ENCODE data around the gene SCYGR6.

Gene SCYGR6

GRCh38 chr2:227701556-227701955 is 23.0 kb downstream of the SCYGR6 start:
- Histone ChIP-seq H3K36me3 (ENCODE audit: insufficient read depth) (no peaks in the 10 kb centered on the region), H2AFZ (ENCODE audit: low read depth) (no peak overlapping the region), H3K27me3 (ENCODE audit: insufficient read depth, low read depth) (no peaks in the 10 kb centered on the region), H3K4me3 (IDR thresholded peaks at IDR 0.05; ENCODE audit: insufficient read depth, low read depth, low read length) (no peak overlapping the region), H3K9ac (no peak overlapping the region), H4K20me1 (ENCODE audit: insufficient read depth) (no peaks in the 10 kb centered on the region), H3K4me2 (no peak overlapping the region), H3K27ac (no peak overlapping the region), H3K4me1 (ENCODE audit: low read depth, poor library complexity, severe bottlenecking) (no peaks in the 10 kb centered on the region), H3K79me2 (ENCODE audit: insufficient read depth, low read depth) (no peaks in the 10 kb centered on the region)
- no peak for TF ChIP-seq CTCF (conservative IDR thresholded peaks at IDR 0.05; ENCODE audit: low read depth, low read length)

GRCh38 chr2:227696990-227697679 is 27.4 kb downstream of the SCYGR6 start:
- no peaks in the 10 kb centered on the region for H3K27me3 ChIP-seq (ENCODE audit: insufficient read depth, low read depth)
- TF ChIP-seq CTCF (conservative IDR thresholded peaks at IDR 0.05; ENCODE audit: low read depth, low read length): no peak
- no peaks in the 10 kb centered on the region for H3K36me3 ChIP-seq (ENCODE audit: insufficient read depth)
- no peak overlapping the region for H3K27ac ChIP-seq
- no peak overlapping the region for H3K9ac ChIP-seq
- H4K20me1 ChIP-seq (ENCODE audit: insufficient read depth): no peaks in the 10 kb centered on the region
- no peak overlapping the region for H2AFZ ChIP-seq (ENCODE audit: low read depth)
- no peaks in the 10 kb centered on the region for H3K4me1 ChIP-seq (ENCODE audit: low read depth, poor library complexity, severe bottlenecking)
- no peaks in the 10 kb centered on the region for H3K79me2 ChIP-seq (ENCODE audit: insufficient read depth, low read depth)
- H3K4me3 ChIP-seq (IDR thresholded peaks at IDR 0.05; ENCODE audit: insufficient read depth, low read depth, low read length): no peak overlapping the region
- no peak overlapping the region for H3K4me2 ChIP-seq

- Histone ChIP-seq H3K36me3 (ENCODE audit: insufficient read depth) (no peaks in the 10 kb centered on the region), H3K4me1 (ENCODE audit: low read depth, poor library complexity, severe bottlenecking) (no peaks in the 10 kb centered on the region), H3K4me3 (IDR thresholded peaks at IDR 0.05; ENCODE audit: insufficient read depth, low read depth, low read length) (no peak overlapping the region), H3K27ac (no peak overlapping the region), H3K79me2 (ENCODE audit: insufficient read depth, low read depth) (no peaks in the 10 kb centered on the region), H4K20me1 (ENCODE audit: insufficient read depth) (no peaks in the 10 kb centered on the region), H3K4me2 (no peak overlapping the region), H2AFZ (ENCODE audit: low read depth) (no peak overlapping the region), H3K9ac (no peak overlapping the region), H3K27me3 (ENCODE audit: insufficient read depth, low read depth) (no peaks in the 10 kb centered on the region)
- TF ChIP-seq CTCF (conservative IDR thresholded peaks at IDR 0.05; ENCODE audit: low read depth, low read length): no peak
Observed at GRCh38 chr2:227687189-227687588, 37.4 kb downstream of the SCYGR6 start.

GRCh38 chr2:227684258-227684657 is 40.3 kb downstream of the SCYGR6 start:
- TF ChIP-seq CTCF (conservative IDR thresholded peaks at IDR 0.05; ENCODE audit: low read depth, low read length): no peak
- Histone ChIP-seq H3K4me2 (no peak overlapping the region), H2AFZ (ENCODE audit: low read depth) (no peak overlapping the region), H3K36me3 (ENCODE audit: insufficient read depth) (no peaks in the 10 kb centered on the region), H3K9ac (no peak overlapping the region), H3K27me3 (ENCODE audit: insufficient read depth, low read depth) (no peaks in the 10 kb centered on the region), H3K4me3 (IDR thresholded peaks at IDR 0.05; ENCODE audit: insufficient read depth, low read depth, low read length) (no peak overlapping the region), H4K20me1 (ENCODE audit: insufficient read depth) (no peaks in the 10 kb centered on the region), H3K27ac (no peak overlapping the region), H3K79me2 (ENCODE audit: insufficient read depth, low read depth) (no peaks in the 10 kb centered on the region), H3K4me1 (ENCODE audit: low read depth, poor library complexity, severe bottlenecking) (no peaks in the 10 kb centered on the region)
